Measurements from ENCODE around the gene MED27.

DNA sequence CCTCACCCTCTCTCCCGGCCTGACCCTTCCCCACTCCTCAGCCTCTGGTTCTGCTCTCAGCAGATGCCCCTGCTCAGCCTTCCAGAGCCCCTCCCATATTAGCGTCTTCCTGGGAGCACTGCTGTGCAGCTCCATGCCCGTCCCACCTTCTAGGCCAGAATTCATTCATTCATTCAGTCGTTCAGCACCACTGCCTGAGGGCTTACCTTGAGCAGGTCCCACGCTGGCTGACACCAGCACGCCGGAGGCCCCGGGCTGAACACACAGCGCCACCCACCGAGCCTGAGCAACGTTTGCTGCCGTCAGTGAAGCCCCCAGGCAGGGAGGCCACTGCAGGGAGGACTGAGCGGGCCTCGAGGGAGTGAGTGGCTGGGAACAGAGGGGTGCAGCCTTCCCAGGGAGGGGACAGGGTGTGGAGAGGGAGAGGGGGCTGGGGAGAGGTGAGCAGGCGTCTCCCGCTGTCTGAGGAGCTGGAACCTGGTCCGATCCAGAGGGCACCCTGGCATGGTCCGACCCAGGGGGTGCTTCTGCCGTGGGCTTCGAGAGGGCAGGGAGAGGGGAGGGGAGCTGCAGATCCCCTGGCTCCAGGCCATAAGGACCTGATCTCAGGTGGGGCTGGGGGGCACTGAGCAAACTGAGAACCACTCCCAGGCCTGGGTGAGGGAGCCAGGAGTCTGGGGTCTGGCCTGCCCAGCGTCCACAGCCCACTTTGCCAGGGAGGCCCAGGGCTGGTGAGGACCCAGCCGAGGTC, 241.0 kb downstream of the MED27 start:
- TF ChIP-seq CTCF (conservative IDR thresholded peaks at IDR 0.05; ENCODE audit: low read length), result no peak
- TF ChIP-seq EZH2phosphoT487 (IDR thresholded peaks at IDR 0.05; ENCODE audit: borderline replicate concordance), result no peak
